Measurements from ENCODE around the gene OR6N2. TPM values are rescaled to one million over a fixed set of nuclear protein-coding genes. Genes with fewer than 3 reads are reported as not detected.

The OR6N2 gene
- total and polyA plus RNA-seq, 12 donors: not detected

DNA sequence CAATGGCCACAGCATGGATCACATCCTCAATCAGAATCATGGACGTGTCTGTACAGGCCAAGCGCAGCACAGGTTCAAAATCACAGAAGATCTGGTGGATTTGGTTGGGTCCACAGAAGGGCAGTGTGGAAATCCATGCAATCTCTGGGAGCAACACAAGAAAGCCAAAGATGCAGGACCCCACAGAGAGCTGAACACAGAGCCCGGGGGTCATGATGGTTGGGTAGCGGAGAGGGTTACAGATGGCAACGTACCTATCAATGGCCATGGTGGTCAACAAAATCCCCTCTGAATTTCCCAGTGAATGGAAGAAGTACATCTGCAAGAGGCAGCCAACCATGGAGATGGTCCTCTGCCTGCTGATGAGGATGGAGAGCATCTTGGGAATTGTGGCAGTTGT, 56.6 kb downstream of the OR6N2 start:
- H3K27me3 ChIP-seq: no peaks in the 10 kb centered on the region
- no peaks in the 10 kb centered on the region for H3K36me3 ChIP-seq
- no peaks in the 10 kb centered on the region for H3K4me1 ChIP-seq
- no peak overlapping the region for H3K27ac ChIP-seq
- no peak overlapping the region for H3K4me3 ChIP-seq
- WGBS, 2 donors: 91 to 93% methylated on average over 5 of the region's 5 CpGs
- intact Hi-C loops (cut with DNase I): no loop called here
- H3K9me3 ChIP-seq: no peaks in the 10 kb centered on the region
- TF ChIP-seq, protein P1, sequence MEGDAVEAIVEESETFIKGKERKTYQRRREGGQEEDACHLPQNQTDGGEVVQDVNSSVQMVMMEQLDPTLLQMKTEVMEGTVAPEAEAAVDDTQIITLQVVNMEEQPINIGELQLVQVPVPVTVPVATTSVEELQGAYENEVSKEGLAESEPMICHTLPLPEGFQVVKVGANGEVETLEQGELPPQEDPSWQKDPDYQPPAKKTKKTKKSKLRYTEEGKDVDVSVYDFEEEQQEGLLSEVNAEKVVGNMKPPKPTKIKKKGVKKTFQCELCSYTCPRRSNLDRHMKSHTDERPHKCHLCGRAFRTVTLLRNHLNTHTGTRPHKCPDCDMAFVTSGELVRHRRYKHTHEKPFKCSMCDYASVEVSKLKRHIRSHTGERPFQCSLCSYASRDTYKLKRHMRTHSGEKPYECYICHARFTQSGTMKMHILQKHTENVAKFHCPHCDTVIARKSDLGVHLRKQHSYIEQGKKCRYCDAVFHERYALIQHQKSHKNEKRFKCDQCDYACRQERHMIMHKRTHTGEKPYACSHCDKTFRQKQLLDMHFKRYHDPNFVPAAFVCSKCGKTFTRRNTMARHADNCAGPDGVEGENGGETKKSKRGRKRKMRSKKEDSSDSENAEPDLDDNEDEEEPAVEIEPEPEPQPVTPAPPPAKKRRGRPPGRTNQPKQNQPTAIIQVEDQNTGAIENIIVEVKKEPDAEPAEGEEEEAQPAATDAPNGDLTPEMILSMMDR (IDR thresholded peaks at IDR 0.05): no peak
- no peak for DNase-seq
- no peak for ATAC-seq

Other genes with a start within 250 kb of the OR6N2 start
- not detected for gene OR6Y1, start 226.8 kb downstream of the OR6N2 start, total RNA-seq
- gene OR6Y1, start 226.8 kb downstream of the OR6N2 start, polyA plus RNA-seq: not detected
- not detected for gene OR6P1, start 210.6 kb downstream of the OR6N2 start, total RNA-seq
- gene OR6P1, start 210.6 kb downstream of the OR6N2 start, polyA plus RNA-seq: not detected
- gene OR10X1, start 201.3 kb downstream of the OR6N2 start, total RNA-seq: not detected
- gene OR10X1, start 201.3 kb downstream of the OR6N2 start, polyA plus RNA-seq: not detected
- gene OR10Z1, start 175.9 kb downstream of the OR6N2 start, total RNA-seq: not detected
- gene OR10Z1, start 175.9 kb downstream of the OR6N2 start, polyA plus RNA-seq: not detected
- gene SPTA1, start 94.5 kb downstream of the OR6N2 start, total RNA-seq: 1 to 10 TPM in 1 of 10 donors, under 1 TPM in 3, not detected in 6; 0.04 to 1.2 (median 0.24) TPM
- gene SPTA1, start 94.5 kb downstream of the OR6N2 start, polyA plus RNA-seq: under 1 TPM in 1 of 2 donors, not detected in 1; 0.03 TPM
- gene OR6K2, start 80.6 kb downstream of the OR6N2 start, total RNA-seq: not detected
- not detected for gene OR6K2, start 80.6 kb downstream of the OR6N2 start, polyA plus RNA-seq
- gene OR6K3, start 60.5 kb downstream of the OR6N2 start, total RNA-seq: not detected
- gene OR6K3, start 60.5 kb downstream of the OR6N2 start, polyA plus RNA-seq: not detected
- not detected for gene OR6K6, start 26.5 kb downstream of the OR6N2 start, total RNA-seq
- not detected for gene OR6K6, start 26.5 kb downstream of the OR6N2 start, polyA plus RNA-seq
- not detected for gene OR6N1, start 9.0 kb downstream of the OR6N2 start, total RNA-seq
- not detected for gene OR6N1, start 9.0 kb downstream of the OR6N2 start, polyA plus RNA-seq
- 10 to 100 TPM in 1 of 10 donors, 1 to 10 TPM in 9; 1.9 to 18.9 (median 2.8) TPM for gene MNDA, start 50.1 kb upstream of the OR6N2 start, total RNA-seq
- 1 to 10 TPM; 1.0 to 1.2 TPM for gene MNDA, start 50.1 kb upstream of the OR6N2 start, polyA plus RNA-seq
- 1 to 10 TPM in 1 of 10 donors, under 1 TPM in 3, not detected in 6; 0.22 to 3.1 (median 0.56) TPM for gene PYHIN1, start 150.3 kb upstream of the OR6N2 start, total RNA-seq
- gene PYHIN1, start 150.3 kb upstream of the OR6N2 start, polyA plus RNA-seq: under 1 TPM in 1 of 2 donors, not detected in 1; 0.07 TPM
- gene IFI16, start 228.7 kb upstream of the OR6N2 start, total RNA-seq: 10 to 100 TPM; 16.1 to 73.8 (median 21.4) TPM
- gene IFI16, start 228.7 kb upstream of the OR6N2 start, polyA plus RNA-seq: 10 to 100 TPM; 33.8 to 54.4 TPM